HEK293 (cell line): ENCODE results near the gene CABLES2.

Experiments
- REPIN1 ChIP-seq: fragments of 450-650 bp; formaldehyde crosslinking; IDR thresholded peaks from 2 replicates; pipeline ENCODE4 v1.5.1; 2017; ENCODE audit warnings: missing biosample characterization, missing genetic modification characterization, low read depth
- SP2 ChIP-seq: fragments of 450-650 bp; formaldehyde crosslinking; IDR thresholded peaks from 2 replicates; pipeline ENCODE4 v1.5.1; 2016; ENCODE audit warnings: missing biosample characterization, missing genetic modification characterization
- ZBTB48 ChIP-seq: fragments of 450-650 bp; formaldehyde crosslinking; IDR thresholded peaks from 2 replicates; pipeline ENCODE4 v1.5.1; 2016; ENCODE audit warnings: missing biosample characterization, missing genetic modification characterization
- ZNF175 ChIP-seq: fragments of 450-650 bp; formaldehyde crosslinking; IDR thresholded peaks from 2 replicates; pipeline ENCODE4 v1.5.1; 2016; ENCODE audit warnings: missing biosample characterization, missing genetic modification characterization
- ZNF558 ChIP-seq: fragments of 450-650 bp; formaldehyde crosslinking; IDR thresholded peaks from 2 replicates; pipeline ENCODE4 v1.5.1; 2016; ENCODE audit warnings: missing biosample characterization, missing genetic modification characterization
- ZNF624 ChIP-seq: fragments of 450-650 bp; formaldehyde crosslinking; IDR thresholded peaks from 2 replicates; pipeline ENCODE4 v1.5.1; 2017; ENCODE audit warnings: missing biosample characterization, missing genetic modification characterization
- TF ChIP-seq, protein P1 (sequence below): fragments of 450-650 bp; formaldehyde crosslinking; IDR thresholded peaks from 2 replicates; pipeline ENCODE4 v1.5.1; 2016; ENCODE audit warnings: missing biosample characterization, missing genetic modification characterization
- TF ChIP-seq, protein P2 (sequence below): fragments of 450-650 bp; formaldehyde crosslinking; IDR thresholded peaks from 2 replicates; pipeline ENCODE4 v1.5.1; 2016; ENCODE audit warnings: missing biosample characterization, missing genetic modification characterization
- TF ChIP-seq, protein P3 (sequence below): sonication (generic); formaldehyde crosslinking; IDR thresholded peaks from 2 replicates; pipeline ENCODE4 v1.8.1; 2022; ENCODE audit warnings: mild to moderate bottlenecking, moderate library complexity, missing genetic modification reagents
- TF ChIP-seq, protein P4 (sequence below): fragments of 450-650 bp; formaldehyde crosslinking; optimal IDR thresholded peaks from 2 replicates; pipeline ENCODE3; 2016; ENCODE audit warnings: missing biosample characterization, mild to moderate bottlenecking, missing genetic modification characterization

DNA sequence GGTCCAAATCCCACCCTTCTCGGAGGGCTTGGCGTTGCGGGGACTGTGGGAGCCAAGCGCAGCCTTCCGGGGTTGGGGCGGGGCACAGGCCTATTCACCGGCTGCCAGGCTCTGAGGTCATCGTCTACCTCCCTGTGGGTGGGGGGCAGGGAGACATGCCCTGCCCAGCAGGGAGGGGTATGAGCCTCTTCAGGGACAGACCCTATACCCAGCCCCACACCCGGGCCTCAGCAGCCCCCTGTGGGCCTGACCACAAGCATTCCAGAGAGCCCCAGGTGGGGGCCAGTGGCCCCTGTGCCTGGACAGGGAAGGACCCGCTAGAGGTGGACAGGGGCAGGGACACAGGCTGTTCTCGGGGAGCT, 51.6 kb downstream of the CABLES2 start:
- TF ChIP-seq, protein P1, sequence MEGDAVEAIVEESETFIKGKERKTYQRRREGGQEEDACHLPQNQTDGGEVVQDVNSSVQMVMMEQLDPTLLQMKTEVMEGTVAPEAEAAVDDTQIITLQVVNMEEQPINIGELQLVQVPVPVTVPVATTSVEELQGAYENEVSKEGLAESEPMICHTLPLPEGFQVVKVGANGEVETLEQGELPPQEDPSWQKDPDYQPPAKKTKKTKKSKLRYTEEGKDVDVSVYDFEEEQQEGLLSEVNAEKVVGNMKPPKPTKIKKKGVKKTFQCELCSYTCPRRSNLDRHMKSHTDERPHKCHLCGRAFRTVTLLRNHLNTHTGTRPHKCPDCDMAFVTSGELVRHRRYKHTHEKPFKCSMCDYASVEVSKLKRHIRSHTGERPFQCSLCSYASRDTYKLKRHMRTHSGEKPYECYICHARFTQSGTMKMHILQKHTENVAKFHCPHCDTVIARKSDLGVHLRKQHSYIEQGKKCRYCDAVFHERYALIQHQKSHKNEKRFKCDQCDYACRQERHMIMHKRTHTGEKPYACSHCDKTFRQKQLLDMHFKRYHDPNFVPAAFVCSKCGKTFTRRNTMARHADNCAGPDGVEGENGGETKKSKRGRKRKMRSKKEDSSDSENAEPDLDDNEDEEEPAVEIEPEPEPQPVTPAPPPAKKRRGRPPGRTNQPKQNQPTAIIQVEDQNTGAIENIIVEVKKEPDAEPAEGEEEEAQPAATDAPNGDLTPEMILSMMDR (tag by site-specific recombination): no peak
- TF ChIP-seq ZNF624 (no peak), ZNF558 (tag by site-specific recombination) (no peak), ZNF175 (tag by site-specific recombination) (no peak), REPIN1 (no peak), ZBTB48 (tag by site-specific recombination) (no peak), SP2 (peak; percentile 59)
- TF ChIP-seq, protein P2, sequence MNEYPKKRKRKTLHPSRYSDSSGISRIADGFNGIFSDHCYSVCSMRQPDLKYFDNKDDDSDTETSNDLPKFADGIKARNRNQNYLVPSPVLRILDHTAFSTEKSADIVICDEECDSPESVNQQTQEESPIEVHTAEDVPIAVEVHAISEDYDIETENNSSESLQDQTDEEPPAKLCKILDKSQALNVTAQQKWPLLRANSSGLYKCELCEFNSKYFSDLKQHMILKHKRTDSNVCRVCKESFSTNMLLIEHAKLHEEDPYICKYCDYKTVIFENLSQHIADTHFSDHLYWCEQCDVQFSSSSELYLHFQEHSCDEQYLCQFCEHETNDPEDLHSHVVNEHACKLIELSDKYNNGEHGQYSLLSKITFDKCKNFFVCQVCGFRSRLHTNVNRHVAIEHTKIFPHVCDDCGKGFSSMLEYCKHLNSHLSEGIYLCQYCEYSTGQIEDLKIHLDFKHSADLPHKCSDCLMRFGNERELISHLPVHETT: no peak
- TF ChIP-seq, protein P3, sequence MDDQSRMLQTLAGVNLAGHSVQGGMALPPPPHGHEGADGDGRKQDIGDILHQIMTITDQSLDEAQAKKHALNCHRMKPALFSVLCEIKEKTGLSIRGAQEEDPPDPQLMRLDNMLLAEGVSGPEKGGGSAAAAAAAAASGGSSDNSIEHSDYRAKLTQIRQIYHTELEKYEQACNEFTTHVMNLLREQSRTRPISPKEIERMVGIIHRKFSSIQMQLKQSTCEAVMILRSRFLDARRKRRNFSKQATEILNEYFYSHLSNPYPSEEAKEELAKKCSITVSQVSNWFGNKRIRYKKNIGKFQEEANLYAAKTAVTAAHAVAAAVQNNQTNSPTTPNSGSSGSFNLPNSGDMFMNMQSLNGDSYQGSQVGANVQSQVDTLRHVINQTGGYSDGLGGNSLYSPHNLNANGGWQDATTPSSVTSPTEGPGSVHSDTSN (CRISPR knock-in tag): no peak
- TF ChIP-seq, protein P4, sequence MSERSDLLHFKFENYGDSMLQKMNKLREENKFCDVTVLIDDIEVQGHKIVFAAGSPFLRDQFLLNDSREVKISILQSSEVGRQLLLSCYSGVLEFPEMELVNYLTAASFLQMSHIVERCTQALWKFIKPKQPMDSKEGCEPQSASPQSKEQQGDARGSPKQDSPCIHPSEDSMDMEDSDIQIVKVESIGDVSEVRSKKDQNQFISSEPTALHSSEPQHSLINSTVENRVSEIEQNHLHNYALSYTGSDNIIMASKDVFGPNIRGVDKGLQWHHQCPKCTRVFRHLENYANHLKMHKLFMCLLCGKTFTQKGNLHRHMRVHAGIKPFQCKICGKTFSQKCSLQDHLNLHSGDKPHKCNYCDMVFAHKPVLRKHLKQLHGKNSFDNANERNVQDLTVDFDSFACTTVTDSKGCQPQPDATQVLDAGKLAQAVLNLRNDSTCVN (tag by site-specific recombination): no peak
